Right lobe of liver (tissue), 4 donors: ENCODE measurements around the gene MPP2.

ENCODE experiments used
- CTCF ChIP-seq, 4 donors: fragments of 200-600 bp in 3 of 4; fragments of 450-650 bp in 1 of 4; IDR thresholded peaks; one replicate each; pipeline versions ENCODE4 v1.5.1 to v1.8.0; 2016 to 2022; ENCODE audit warnings: antibody characterized with exemption in 4 of 4, mild to moderate bottlenecking in 2 of 4
- POLR2A ChIP-seq: fragments of 450-650 bp; IDR thresholded peaks from one replicate; pipeline ENCODE4 v1.6.1; 2017; ENCODE audit warnings: antibody characterized with exemption, mild to moderate bottlenecking
- donor health status: DM: no; HTN: no; CAD: no.
- donor health status: DM: no; HTN: no; CAD: no.
- donor health status: DM: no; HTN: yes; CAD: no.

GRCh38 chr17:43874293-43874692, 33.0 kb downstream of the MPP2 start:
- TF ChIP-seq POLR2A, result no peak
- no peak for TF ChIP-seq CTCF (IDR thresholded peaks at IDR 0.05)
